Osteocyte (in vitro differentiated cells): ENCODE measurements around the gene CCDC201. TPM values are rescaled to one million over a fixed set of nuclear protein-coding genes. Genes with fewer than 3 reads are reported as not detected.

Source experiments
- DNase-seq: peaks from one replicate; pipeline ENCODE4 v3.0.0; 2021; ENCODE audit warnings: mixed read lengths; ENCODE audit not compliant: unreplicated experiment; ENCODE audit errors: extremely low spot score
- H3K27ac Mint-ChIP-seq: one replicate; pipeline ENCODE4 v1.8.0; 2021; ENCODE audit warnings: mild to moderate bottlenecking, mixed read lengths; ENCODE audit not compliant: unreplicated experiment
- H3K27me3 Mint-ChIP-seq: one replicate; pipeline ENCODE4 v1.8.0; 2021; ENCODE audit warnings: mixed read lengths; ENCODE audit not compliant: unreplicated experiment
- H3K36me3 Mint-ChIP-seq: one replicate; pipeline ENCODE4 v1.8.0; 2021; ENCODE audit warnings: mixed read lengths; ENCODE audit not compliant: unreplicated experiment
- H3K4me1 Mint-ChIP-seq: one replicate; pipeline ENCODE4 v1.8.0; 2021; ENCODE audit warnings: mixed read lengths; ENCODE audit not compliant: unreplicated experiment
- H3K4me3 Mint-ChIP-seq: one replicate; pipeline ENCODE4 v1.8.0; 2021; ENCODE audit warnings: mild to moderate bottlenecking, moderate library complexity, mixed read lengths; ENCODE audit not compliant: unreplicated experiment
- H3K9me3 Mint-ChIP-seq: one replicate; pipeline ENCODE4 v1.8.0; 2021; ENCODE audit warnings: mixed read lengths; ENCODE audit not compliant: unreplicated experiment
- long read RNA-seq: library from polyadenylated mRNA; unstranded; transcript quantifications from one replicate; pipeline ENCODE4 v2.0.0, GENCODE V29; 2021
- total RNA-seq: library from RNA; stranded (reverse); gene quantifications from 2 replicates; pipeline ENCODE4 v1.2.1, GENCODE V29; 2021
- TF ChIP-seq, protein P1 (sequence below): fragments of 200-600 bp; sonication (generic); IDR thresholded peaks from 2 replicates; pipeline ENCODE4 v1.5.0; 2021; ENCODE audit warnings: antibody characterized with exemption, mild to moderate bottlenecking, moderate library complexity

Gene CCDC201, protein sequence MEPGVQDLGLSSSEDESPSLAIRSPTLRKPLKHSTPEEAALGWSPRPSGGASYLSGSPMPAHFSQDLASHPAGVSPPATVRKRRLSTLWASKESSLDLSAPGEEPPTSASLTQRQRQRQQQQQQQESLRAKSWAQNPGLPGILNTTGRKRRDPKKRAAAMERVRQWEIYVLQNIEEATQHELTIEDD
- total RNA-seq: not detected in 2 replicates
- long read RNA-seq: 0 reads

DNA sequence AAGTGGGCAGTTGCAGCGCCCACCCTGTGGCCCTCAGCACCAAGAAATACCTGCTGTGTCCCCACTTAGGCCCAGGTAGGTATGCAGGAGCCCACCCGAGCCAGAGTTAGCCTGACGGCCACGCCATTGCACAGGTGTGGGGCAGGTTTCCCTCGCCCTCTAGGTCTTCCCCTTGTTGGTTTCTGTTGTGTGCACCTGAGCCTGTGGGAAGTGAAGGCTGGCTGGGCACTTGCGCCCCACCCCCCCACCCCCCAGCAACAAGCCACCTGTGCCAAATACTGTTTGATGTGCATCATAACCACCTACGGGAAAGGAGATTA, at the start of gene CCDC201:
Gene CCDC201, minus strand, starts transcription at position 48 of the 320 bp plus-strand sequence. CDS start 75 bp downstream, outside the sequence.
- TF ChIP-seq, protein P1, sequence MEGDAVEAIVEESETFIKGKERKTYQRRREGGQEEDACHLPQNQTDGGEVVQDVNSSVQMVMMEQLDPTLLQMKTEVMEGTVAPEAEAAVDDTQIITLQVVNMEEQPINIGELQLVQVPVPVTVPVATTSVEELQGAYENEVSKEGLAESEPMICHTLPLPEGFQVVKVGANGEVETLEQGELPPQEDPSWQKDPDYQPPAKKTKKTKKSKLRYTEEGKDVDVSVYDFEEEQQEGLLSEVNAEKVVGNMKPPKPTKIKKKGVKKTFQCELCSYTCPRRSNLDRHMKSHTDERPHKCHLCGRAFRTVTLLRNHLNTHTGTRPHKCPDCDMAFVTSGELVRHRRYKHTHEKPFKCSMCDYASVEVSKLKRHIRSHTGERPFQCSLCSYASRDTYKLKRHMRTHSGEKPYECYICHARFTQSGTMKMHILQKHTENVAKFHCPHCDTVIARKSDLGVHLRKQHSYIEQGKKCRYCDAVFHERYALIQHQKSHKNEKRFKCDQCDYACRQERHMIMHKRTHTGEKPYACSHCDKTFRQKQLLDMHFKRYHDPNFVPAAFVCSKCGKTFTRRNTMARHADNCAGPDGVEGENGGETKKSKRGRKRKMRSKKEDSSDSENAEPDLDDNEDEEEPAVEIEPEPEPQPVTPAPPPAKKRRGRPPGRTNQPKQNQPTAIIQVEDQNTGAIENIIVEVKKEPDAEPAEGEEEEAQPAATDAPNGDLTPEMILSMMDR: no peak
- Mint-ChIP-seq H3K9me3 (peaks cover 4% of the 10 kb centered on the region), H3K27me3 (no peaks in the 10 kb centered on the region), H3K27ac (no peak within 1 kb of the TSS), H3K4me3 (no peak within 1 kb of the TSS), H3K4me1 (peaks cover 18% of the 10 kb centered on the region), H3K36me3 (no peaks in the 10 kb centered on the region)
- DNase-seq: no peak

DNA sequence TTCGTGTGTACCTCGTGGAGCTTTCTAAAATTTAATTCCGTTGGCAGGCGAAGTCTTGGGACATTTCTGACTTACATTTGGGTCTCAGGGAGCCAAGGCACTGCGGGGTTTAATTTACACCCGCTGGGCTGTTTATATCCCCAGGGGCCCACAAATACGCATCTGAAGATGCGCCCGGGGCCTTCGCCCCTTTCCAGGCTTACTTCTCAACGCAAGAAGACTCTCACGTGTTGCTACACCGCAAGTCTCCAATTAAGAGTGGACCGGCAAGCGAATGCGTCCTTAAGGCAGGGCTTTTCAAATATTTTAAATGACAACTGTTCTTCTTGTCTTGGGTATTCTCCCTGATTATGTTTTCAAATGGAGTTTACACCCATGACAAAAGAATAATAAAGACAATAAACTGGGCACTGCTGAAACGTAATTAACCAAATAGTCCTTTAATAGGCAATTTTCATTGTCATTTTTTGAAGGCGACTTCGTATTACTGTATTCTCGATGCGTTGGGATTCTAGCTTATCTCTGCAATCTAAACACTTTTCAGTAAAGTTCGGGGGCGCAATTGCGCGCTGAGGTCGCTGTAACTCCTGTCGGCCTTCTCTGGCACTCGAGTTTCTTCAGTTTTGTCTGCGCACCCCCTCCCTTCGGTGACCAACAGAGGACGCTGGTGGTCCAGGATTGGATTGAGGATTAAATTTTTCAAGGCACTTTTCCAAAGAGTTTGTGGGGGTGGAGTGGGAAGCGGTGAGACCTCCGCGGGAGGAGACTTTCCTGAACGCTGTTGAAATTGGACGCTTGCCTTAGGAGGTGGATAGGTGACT, 49.0 kb upstream of the CCDC201 start:
- Mint-ChIP-seq H3K27me3 (no peaks in the 10 kb centered on the region), H3K36me3 (peaks cover 5% of the 10 kb centered on the region), H3K4me1 (peaks cover 78% of the 10 kb centered on the region), H3K9me3 (no peaks in the 10 kb centered on the region), H3K4me3 (peak overlapping the region; percentile 67), H3K27ac (peak overlapping the region; percentile 63)
- DNase-seq: peak; percentile 90
- TF ChIP-seq, protein P1: peak; percentile 99

DNA sequence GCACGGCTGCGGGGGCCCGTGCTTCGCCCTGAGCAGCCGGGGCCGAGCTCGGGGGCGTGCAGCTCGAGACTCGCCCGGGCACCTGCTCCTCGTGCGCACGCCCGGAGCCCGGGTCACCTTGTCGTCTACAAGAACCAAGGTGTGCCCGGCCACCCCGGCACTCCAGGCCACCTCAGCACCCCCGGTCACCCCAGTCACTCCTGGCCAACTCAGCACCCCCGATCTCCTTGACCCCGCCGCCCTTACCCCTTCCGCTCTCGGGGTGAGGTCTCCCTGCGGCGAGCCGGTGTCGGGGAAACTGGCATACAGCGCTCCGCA, 48.5 kb upstream of the CCDC201 start:
- DNase-seq: no peak
- peak overlapping the region; percentile 63 for H3K27ac Mint-ChIP-seq
- H3K4me3 Mint-ChIP-seq: peak overlapping the region; percentile 67
- no peaks in the 10 kb centered on the region for H3K27me3 Mint-ChIP-seq
- H3K9me3 Mint-ChIP-seq: no peaks in the 10 kb centered on the region
- peaks cover 7% of the 10 kb centered on the region for H3K36me3 Mint-ChIP-seq
- TF ChIP-seq, protein P1: no peak
- H3K4me1 Mint-ChIP-seq: peaks cover 73% of the 10 kb centered on the region

DNA sequence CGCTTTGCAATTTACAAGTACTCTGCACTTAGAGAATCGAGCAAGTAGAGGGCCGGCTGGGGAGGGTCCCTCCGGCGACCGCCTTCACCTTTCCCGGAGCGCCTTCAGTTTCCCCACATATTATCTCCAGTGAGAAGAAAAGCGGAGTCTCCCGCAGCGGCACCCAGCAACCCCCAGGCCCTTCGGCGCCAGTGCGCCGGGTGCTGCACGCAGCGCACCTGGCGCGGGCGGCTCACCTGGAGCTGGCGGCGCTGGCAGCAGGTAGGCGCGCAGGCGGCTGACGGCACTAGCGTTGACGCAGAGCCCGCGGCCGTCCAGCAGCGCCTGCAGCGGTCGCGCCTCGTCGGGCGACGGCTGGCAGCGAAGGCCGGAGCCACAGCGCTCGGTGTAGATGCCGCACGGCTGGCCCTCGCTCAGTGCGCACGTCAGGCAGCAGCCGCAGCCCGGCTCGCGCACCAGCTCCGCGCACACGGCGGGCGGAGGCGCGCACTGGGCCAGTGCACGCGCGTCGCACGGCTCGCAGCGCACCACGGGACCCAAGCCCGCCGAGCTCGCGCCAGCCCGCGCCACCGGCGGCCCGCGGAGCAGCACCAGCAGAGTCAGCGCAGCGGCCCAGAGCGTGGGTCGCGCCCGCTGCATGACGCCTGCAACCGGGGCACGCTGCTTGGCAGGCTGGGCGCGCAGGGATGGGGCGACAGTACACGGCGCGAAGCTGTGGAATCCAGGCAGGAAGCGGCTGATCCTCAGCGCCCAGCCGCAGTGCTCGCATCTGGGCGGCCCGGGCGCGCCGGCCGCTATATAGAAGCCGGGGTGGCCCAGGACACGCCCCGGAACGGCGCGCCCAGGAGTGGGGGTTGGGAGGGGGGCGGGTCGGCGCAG, 47.9 kb upstream of the CCDC201 start, which contains the start of gene IGFBP3:
Gene IGFBP3, minus strand, starts transcription at position 771 of the 879 bp plus-strand sequence. Its CDS starts 132 bp downstream, at position 639.
- peak within 1 kb of the TSS; percentile 63 for H3K27ac Mint-ChIP-seq
- no peak for DNase-seq

More for the DNA sequence above, 47.9 kb upstream of the CCDC201 start, which contains the start of gene IGFBP3:
- Mint-ChIP-seq H3K4me3 (peak within 1 kb of the TSS; percentile 87), H3K36me3 (peaks cover 13% of the 10 kb centered on the region), H3K9me3 (no peaks in the 10 kb centered on the region), H3K4me1 (peaks cover 71% of the 10 kb centered on the region), H3K27me3 (no peaks in the 10 kb centered on the region)
- TF ChIP-seq, protein P1: no peak
